Panc1 (cell line): Measurements from ENCODE around the gene KDM5C. TPM values are rescaled to one million over a fixed set of nuclear protein-coding genes. Genes with fewer than 3 reads are reported as not detected.
"Not testable (repeated sequence)": the region's sequence is repeated elsewhere in the genome, so short reads cannot be mapped to it uniquely, and the experiment has no call there.

Experiments
- ATAC-seq: fragments of 200-7000 bp; cut with Tn5 transposase; 2 replicates; pipeline ENCODE4 v1.9.1; 2020; ENCODE audit warnings: mild to moderate bottlenecking, moderate library complexity
- BruUV-seq: library from RNA; stranded (reverse); fragments of 400-500 nt; replicated peaks from 2 replicates; lab custom pipeline; 2021; lab: Mats Ljungman, UMichigan
- CTCF ChIA-PET: fragments of 300-600 bp; sonication (Branson Sonifier 250); formaldehyde crosslinking; loops from one replicate; lab custom pipeline; 2022; ENCODE audit warnings: antibody characterized with exemption; lab: Charles Lee
- POLR2A ChIA-PET: fragments of 300-600 bp; sonication (Branson Sonifier 250); formaldehyde crosslinking; loops from one replicate; lab custom pipeline; 2022; ENCODE audit warnings: antibody characterized with exemption; lab: Charles Lee
- DNase-seq: peaks from one replicate; pipeline ENCODE4 v3.0.0-alpha.2; 2010; ENCODE audit warnings: low read depth, low spot score
- H3K27ac ChIP-seq: 2 replicates; pipeline ENCODE4 v1.5.1; 2011; ENCODE audit warnings: mild to moderate bottlenecking, low read length, inconsistent platforms
- H3K27me3 ChIP-seq: fragments of 200-500 bp; sonication (Bioruptor generic); 2 replicates; pipeline ENCODE4 v1.6.0; 2014; ENCODE audit warnings: low read length, inconsistent platforms; ENCODE audit not compliant: control insufficient read depth, insufficient read depth
- H3K36me3 ChIP-seq: fragments of 200-500 bp; sonication (Bioruptor generic); 2 replicates; pipeline ENCODE4 v1.5.1; 2014; ENCODE audit warnings: inconsistent platforms, mild to moderate bottlenecking, low read length, moderate library complexity; ENCODE audit not compliant: control insufficient read depth, insufficient read depth
- H3K4me1 ChIP-seq: 2 replicates; pipeline ENCODE4 v1.5.1; 2011; ENCODE audit warnings: inconsistent platforms, mild to moderate bottlenecking, low read length, moderate library complexity; ENCODE audit not compliant: control insufficient read depth, insufficient read depth
- H3K4me3 ChIP-seq, 2 experiments: 2 replicates each; pipeline ENCODE4 v1.5.1; 2011 to 2012; ENCODE audit warnings: low read depth in 2 of 2, low read length in 2 of 2, mild to moderate bottlenecking in 2 of 2, inconsistent platforms in 1 of 2, moderate library complexity in 1 of 2
- H3K9me3 ChIP-seq: fragments of 200-500 bp; sonication (Bioruptor generic); 2 replicates; pipeline ENCODE4 v1.5.1; 2014; ENCODE audit warnings: low read depth, mild to moderate bottlenecking, inconsistent platforms, low read length, moderate library complexity; ENCODE audit not compliant: control insufficient read depth, insufficient read depth
- POLR2AphosphoS5 ChIP-seq: IDR thresholded peaks from 2 replicates; pipeline ENCODE4 v1.6.1; 2012; ENCODE audit warnings: mild to moderate bottlenecking, low read depth, low read length, moderate library complexity
- SIN3A ChIP-seq: IDR thresholded peaks from 2 replicates; pipeline ENCODE4 v1.6.1; 2012; ENCODE audit warnings: low read depth, mild to moderate bottlenecking, low read length, moderate library complexity, borderline replicate concordance; ENCODE audit not compliant: insufficient read depth
- TCF7L2 ChIP-seq: IDR thresholded peaks from 2 replicates; pipeline ENCODE4 v1.6.1; 2011; ENCODE audit warnings: mild to moderate bottlenecking, low read depth, low read length, inconsistent platforms
- in situ Hi-C: cut with HindIII; loops from 2 replicates; pipeline ENCODE4 v1.10.0; 2016; ENCODE audit warnings: low sequenced_read_pairs, low pct_unique_long_range_greater_than_20kb
- intact Hi-C: fragments of 100-400 bp; cut with micrococcal nuclease; formaldehyde crosslinking; loops from one replicate; pipeline ENCODE4 v1.10.0; 2022; ENCODE audit not compliant: unreplicated experiment
- total RNA-seq: library from RNA; stranded (reverse); gene quantifications from one replicate; pipeline ENCODE4 v1.2.1, GENCODE V29; 2021; ENCODE audit not compliant: unreplicated experiment
- TF ChIP-seq, protein P1 (sequence below), 2 experiments: IDR thresholded peaks; 2 replicates each; pipeline ENCODE4 v1.6.1; 2011 to 2012; ENCODE audit warnings: low read depth in 2 of 2, control low read depth in 1 of 2, low read length in 1 of 2, mild to moderate bottlenecking in 1 of 2, moderate library complexity in 1 of 2; ENCODE audit not compliant: insufficient read depth in 1 of 2
- TF ChIP-seq, protein P2 (sequence below): fragments of 450-650 bp; IDR thresholded peaks from 2 replicates; pipeline ENCODE4 v1.5.1; 2017; ENCODE audit warnings: mild to moderate bottlenecking

Gene KDM5C
- total RNA-seq, 1 experiment from 2014 or later, result 104 TPM

DNA sequence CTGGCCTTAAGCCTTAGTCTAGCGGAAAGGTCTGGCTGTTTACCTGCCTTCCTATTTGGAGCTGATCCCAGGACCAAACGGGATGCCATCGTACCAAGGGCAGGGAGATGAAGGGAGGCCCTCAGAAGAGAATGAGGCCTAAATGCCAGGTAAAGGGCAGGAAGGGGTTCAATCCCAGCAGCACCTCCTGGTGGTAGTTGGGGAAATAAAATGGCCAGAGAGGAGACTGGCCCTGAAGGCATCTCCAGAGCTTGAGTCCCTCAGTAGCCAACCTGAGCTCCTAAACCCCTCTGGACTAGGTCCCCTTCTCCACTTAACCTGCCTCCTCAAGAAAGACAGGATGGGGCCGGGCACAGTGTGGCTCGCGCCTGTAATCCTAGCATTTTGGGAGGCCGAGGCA, 53.7 kb downstream of the KDM5C start:
- TF ChIP-seq POLR2AphosphoS5, result no peak
- TF ChIP-seq SIN3A, result no peak
- no peak for TF ChIP-seq TCF7L2
- TF ChIP-seq, protein P1, sequence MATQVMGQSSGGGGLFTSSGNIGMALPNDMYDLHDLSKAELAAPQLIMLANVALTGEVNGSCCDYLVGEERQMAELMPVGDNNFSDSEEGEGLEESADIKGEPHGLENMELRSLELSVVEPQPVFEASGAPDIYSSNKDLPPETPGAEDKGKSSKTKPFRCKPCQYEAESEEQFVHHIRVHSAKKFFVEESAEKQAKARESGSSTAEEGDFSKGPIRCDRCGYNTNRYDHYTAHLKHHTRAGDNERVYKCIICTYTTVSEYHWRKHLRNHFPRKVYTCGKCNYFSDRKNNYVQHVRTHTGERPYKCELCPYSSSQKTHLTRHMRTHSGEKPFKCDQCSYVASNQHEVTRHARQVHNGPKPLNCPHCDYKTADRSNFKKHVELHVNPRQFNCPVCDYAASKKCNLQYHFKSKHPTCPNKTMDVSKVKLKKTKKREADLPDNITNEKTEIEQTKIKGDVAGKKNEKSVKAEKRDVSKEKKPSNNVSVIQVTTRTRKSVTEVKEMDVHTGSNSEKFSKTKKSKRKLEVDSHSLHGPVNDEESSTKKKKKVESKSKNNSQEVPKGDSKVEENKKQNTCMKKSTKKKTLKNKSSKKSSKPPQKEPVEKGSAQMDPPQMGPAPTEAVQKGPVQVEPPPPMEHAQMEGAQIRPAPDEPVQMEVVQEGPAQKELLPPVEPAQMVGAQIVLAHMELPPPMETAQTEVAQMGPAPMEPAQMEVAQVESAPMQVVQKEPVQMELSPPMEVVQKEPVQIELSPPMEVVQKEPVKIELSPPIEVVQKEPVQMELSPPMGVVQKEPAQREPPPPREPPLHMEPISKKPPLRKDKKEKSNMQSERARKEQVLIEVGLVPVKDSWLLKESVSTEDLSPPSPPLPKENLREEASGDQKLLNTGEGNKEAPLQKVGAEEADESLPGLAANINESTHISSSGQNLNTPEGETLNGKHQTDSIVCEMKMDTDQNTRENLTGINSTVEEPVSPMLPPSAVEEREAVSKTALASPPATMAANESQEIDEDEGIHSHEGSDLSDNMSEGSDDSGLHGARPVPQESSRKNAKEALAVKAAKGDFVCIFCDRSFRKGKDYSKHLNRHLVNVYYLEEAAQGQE (IDR thresholded peaks at IDR 0.05; ENCODE audit: insufficient read depth in 1 of 2, low read depth in 2 of 2, low read length in 1 of 2), result no peak
- TF ChIP-seq, protein P2, sequence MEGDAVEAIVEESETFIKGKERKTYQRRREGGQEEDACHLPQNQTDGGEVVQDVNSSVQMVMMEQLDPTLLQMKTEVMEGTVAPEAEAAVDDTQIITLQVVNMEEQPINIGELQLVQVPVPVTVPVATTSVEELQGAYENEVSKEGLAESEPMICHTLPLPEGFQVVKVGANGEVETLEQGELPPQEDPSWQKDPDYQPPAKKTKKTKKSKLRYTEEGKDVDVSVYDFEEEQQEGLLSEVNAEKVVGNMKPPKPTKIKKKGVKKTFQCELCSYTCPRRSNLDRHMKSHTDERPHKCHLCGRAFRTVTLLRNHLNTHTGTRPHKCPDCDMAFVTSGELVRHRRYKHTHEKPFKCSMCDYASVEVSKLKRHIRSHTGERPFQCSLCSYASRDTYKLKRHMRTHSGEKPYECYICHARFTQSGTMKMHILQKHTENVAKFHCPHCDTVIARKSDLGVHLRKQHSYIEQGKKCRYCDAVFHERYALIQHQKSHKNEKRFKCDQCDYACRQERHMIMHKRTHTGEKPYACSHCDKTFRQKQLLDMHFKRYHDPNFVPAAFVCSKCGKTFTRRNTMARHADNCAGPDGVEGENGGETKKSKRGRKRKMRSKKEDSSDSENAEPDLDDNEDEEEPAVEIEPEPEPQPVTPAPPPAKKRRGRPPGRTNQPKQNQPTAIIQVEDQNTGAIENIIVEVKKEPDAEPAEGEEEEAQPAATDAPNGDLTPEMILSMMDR, result no peak; the same call in 1 of the 2 replicates
- in situ Hi-C loops, result no loop called here
- POLR2A ChIA-PET, result no interaction called here
- Histone ChIP-seq H3K27me3 (no peaks in the 10 kb centered on the region), H3K9me3 (0 out of 2 replicates have a peak, but pooled peaks cover 3% of the 10 kb centered on the region), H3K4me1 (no peaks in the 10 kb centered on the region), H3K27ac (no peak overlapping the region), H3K36me3 (no peaks in the 10 kb centered on the region), H3K4me3 (no peak overlapping the region)
- intact Hi-C loops, result no loop called here
- DNase-seq, result no peak
- ATAC-seq, result no peak
- CTCF ChIA-PET, result no interaction called here
- BruUV-seq, result no TSS peak

DNA sequence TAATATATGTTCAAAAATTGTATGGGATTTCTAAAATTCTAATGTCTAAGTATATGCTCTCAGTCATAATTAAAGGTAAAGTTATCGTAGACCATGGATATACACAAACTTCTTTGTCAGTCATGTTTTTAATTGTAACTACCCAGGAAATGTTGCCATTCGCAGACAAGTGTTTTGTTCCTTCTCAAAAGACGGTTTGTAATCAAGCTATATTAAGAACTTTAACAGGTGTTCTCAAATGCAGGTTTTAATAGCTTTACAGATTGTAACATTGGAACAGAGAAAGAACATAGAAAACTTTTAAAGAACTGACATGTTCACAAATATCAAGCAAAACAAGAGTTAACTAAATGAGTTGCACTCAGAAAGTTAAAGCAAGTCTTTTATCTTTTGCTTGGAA, 58.9 kb downstream of the KDM5C start:
- Histone ChIP-seq H3K4me1 (no peaks in the 10 kb centered on the region), H3K9me3 (no peaks in the 10 kb centered on the region), H3K36me3 (no peaks in the 10 kb centered on the region), H3K4me3 (no peak overlapping the region), H3K27me3 (no peaks in the 10 kb centered on the region), H3K27ac (no peak overlapping the region)
- DNase-seq (no peak), ATAC-seq (no peak)
- POLR2A ChIA-PET, result no interaction called here
- BruUV-seq, result TSS peak; percentile 9
- CTCF ChIA-PET, result no interaction called here
- TF ChIP-seq, protein P2, result no peak
- TF ChIP-seq SIN3A, result no peak
- no peak for TF ChIP-seq TCF7L2
- TF ChIP-seq POLR2AphosphoS5, result no peak
- TF ChIP-seq, protein P1 (IDR thresholded peaks at IDR 0.05; ENCODE audit: insufficient read depth in 1 of 2, low read depth in 2 of 2, low read length in 1 of 2), result no peak
- intact Hi-C loops, result no loop called here
- in situ Hi-C loops, result no loop called here

DNA sequence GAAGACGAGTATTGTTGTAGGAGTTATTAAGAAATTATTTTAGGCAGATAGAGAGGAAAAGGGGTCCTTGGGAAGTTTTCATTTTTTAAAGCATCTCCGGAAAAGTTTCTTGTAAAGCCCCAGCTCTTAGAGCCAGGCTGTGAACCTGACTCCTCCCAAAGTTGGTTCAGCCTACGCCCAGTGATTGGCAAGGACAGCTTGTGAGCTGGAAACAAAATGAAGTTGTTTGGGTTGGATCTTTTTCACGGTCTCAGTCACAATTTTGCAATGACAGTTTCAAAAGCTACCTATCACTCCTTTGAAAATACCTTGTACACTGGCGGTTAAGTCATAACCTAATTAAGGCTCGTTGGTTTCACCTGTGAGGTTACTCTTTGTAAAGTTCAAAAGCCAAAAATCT, 60.4 kb downstream of the KDM5C start:
- in situ Hi-C loops, POLR2A ChIA-PET, H3K4me1 ChIP-seq, intact Hi-C loops, DNase-seq, BruUV-seq, ATAC-seq, H3K27ac ChIP-seq, H3K27me3 ChIP-seq, H3K4me3 ChIP-seq, H3K36me3 ChIP-seq, H3K9me3 ChIP-seq, CTCF ChIA-PET: not testable (repeated sequence)
